ENCODE data around the gene MACROD2. TPM values are rescaled to one million over a fixed set of nuclear protein-coding genes. Genes with fewer than 3 reads are reported as not detected.

The MACROD2 gene
- total and polyA plus RNA-seq, 11 donors, result 0.54 to 5.4 (median 2.4) TPM

DNA sequence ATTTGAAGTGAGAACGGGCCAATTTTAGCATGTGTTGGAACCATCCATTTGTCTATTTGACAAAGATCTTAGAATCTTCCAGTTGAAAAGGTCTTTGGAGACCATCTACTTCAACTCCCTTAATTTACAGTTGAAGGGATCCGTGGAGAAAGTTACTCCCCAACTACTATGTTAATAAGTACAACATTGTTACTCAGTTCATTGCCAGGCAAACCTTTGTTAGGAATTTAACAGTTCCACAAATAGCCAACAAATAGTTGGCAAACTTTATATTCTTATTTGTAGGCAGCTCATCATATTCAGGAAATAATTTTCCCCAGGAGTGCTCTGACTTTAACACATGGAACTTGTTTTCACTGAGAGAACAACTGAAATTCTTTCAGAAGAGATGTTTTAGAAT lies 423.1 kb downstream of the MACROD2 start:
- WGBS, 4 donors, result 53 to 69% (median 61%) methylated on average over 2 of the region's 2 CpGs
- no peak overlapping the region for H3K27ac ChIP-seq
- no peaks in the 10 kb centered on the region for H3K9me3 ChIP-seq
- H3K4me3 ChIP-seq, result no peak overlapping the region
- TF ChIP-seq, protein P1, sequence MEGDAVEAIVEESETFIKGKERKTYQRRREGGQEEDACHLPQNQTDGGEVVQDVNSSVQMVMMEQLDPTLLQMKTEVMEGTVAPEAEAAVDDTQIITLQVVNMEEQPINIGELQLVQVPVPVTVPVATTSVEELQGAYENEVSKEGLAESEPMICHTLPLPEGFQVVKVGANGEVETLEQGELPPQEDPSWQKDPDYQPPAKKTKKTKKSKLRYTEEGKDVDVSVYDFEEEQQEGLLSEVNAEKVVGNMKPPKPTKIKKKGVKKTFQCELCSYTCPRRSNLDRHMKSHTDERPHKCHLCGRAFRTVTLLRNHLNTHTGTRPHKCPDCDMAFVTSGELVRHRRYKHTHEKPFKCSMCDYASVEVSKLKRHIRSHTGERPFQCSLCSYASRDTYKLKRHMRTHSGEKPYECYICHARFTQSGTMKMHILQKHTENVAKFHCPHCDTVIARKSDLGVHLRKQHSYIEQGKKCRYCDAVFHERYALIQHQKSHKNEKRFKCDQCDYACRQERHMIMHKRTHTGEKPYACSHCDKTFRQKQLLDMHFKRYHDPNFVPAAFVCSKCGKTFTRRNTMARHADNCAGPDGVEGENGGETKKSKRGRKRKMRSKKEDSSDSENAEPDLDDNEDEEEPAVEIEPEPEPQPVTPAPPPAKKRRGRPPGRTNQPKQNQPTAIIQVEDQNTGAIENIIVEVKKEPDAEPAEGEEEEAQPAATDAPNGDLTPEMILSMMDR (IDR thresholded peaks at IDR 0.05), result no peak
- TF ChIP-seq POLR2A (IDR thresholded peaks at IDR 0.05), result no peak
- no peaks in the 10 kb centered on the region for H3K4me1 ChIP-seq
- ATAC-seq, result no peak
- no peaks in the 10 kb centered on the region for H3K27me3 ChIP-seq
- DNase-seq, result no peak
- intact Hi-C loops (cut with DNase I), result no loop called here
- H3K36me3 ChIP-seq, result no peaks in the 10 kb centered on the region

DNA sequence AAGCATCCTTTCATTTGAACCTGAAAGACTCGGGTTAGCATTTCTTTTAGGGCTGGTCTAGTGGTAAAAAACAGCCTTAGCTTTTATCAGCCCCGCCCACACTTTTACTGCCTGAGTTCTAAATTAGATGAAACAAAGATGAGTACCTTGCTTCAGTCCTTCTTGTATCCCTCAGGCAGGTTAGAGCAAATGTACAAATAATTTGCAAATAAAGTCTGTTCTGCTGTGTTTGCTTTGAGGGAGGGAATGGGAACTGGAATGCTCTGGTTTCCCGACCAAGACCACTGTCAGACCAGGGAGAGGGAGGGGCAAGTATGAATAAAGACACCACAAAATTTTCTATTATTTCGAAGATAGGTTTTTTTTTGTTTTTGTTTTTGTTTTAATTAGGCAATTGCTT lies 427.6 kb downstream of the MACROD2 start:
- ATAC-seq (no peak), DNase-seq (no peak)
- Histone ChIP-seq H3K27me3 (no peaks in the 10 kb centered on the region), H3K4me1 (no peaks in the 10 kb centered on the region), H3K9me3 (no peaks in the 10 kb centered on the region), H3K4me3 (no peak overlapping the region), H3K27ac (no peak overlapping the region), H3K36me3 (no peaks in the 10 kb centered on the region)
- WGBS, 4 donors, result 73 to 84% (median 80%) methylated on average over 4 of the region's 4 CpGs
- no peak for TF ChIP-seq POLR2A (IDR thresholded peaks at IDR 0.05)
- TF ChIP-seq, protein P1 (IDR thresholded peaks at IDR 0.05), result no peak
- intact Hi-C loops (cut with DNase I), result no loop called here

DNA sequence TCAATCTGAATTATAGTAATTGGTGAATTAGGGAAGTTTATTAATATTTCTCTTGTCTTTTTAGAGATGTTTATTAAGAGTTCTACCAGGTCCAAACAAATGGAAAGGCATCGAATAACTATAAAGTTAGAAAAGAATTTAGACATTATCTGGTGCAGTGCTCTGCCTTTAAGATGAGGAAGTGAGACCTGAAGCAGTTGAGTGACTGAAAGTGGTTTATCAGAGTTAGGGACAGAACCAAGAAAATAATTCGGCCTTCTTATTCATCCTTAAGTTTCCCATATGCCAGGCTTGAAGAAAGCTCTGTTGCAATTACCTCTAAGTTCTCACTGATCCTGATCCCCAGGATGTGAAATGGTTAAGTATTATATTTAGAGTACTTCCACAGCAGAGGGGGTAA lies 436.3 kb downstream of the MACROD2 start:
- H3K36me3 ChIP-seq, result no peaks in the 10 kb centered on the region
- H3K27me3 ChIP-seq, result no peaks in the 10 kb centered on the region
- no peaks in the 10 kb centered on the region for H3K4me1 ChIP-seq
- intact Hi-C loops (cut with DNase I), result no loop called here
- H3K27ac ChIP-seq, result no peak overlapping the region
- ATAC-seq (no peak), DNase-seq (no peak)
- no peak overlapping the region for H3K4me3 ChIP-seq
- H3K9me3 ChIP-seq, result no peaks in the 10 kb centered on the region
- WGBS, 4 donors, result 38 to 57% (median 55%) methylated on average over 2 of the region's 2 CpGs
- TF ChIP-seq, protein P1 (IDR thresholded peaks at IDR 0.05), result no peak
- TF ChIP-seq POLR2A (IDR thresholded peaks at IDR 0.05), result no peak

DNA sequence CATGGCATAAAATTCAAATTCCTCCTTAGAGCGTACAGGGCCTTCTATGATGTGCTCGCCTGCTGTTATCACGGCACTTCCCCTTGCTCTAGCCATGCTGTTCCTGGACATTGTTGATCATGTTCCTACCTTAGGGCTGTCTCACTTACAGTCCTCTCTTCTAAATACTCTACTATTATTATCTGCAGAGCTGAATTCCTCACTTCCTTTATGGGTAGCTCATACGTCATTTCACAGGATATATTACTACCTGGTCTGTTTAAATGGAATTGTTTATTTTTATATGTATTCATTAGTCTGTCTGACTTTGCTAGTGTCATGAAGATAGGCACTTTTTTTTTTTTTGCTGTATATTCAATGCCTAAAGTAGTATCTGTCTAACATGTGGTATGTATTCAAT lies 436.8 kb downstream of the MACROD2 start:
- no peaks in the 10 kb centered on the region for H3K36me3 ChIP-seq
- no peaks in the 10 kb centered on the region for H3K27me3 ChIP-seq
- ATAC-seq (no peak), DNase-seq (no peak)
- H3K4me3 ChIP-seq, result no peak overlapping the region
- TF ChIP-seq, protein P1 (IDR thresholded peaks at IDR 0.05), result no peak
- no peak for TF ChIP-seq POLR2A (IDR thresholded peaks at IDR 0.05)
- no peaks in the 10 kb centered on the region for H3K9me3 ChIP-seq
- intact Hi-C loops (cut with DNase I), result no loop called here
- H3K4me1 ChIP-seq, result no peaks in the 10 kb centered on the region
- WGBS, 4 donors, result 50 to 64% (median 52%) methylated on average over 4 of the region's 4 CpGs
- no peak overlapping the region for H3K27ac ChIP-seq
